ENCODE measurements around the gene RPS6KA6. TPM values are rescaled to one million over a fixed set of nuclear protein-coding genes. Genes with fewer than 3 reads are reported as not detected.
"Not testable (repeated sequence)": the region's sequence is repeated elsewhere in the genome, so short reads cannot be mapped to it uniquely, and the experiment has no call there.

Gene RPS6KA6
- total RNA-seq, 1 donor from 2014 or later = 0.51 TPM

GRCh38 chrX:84108584-84108983 is 79.4 kb downstream of the RPS6KA6 start:
- H3K36me3 Mint-ChIP-seq (ENCODE audit: low read depth) = no peaks in the 10 kb centered on the region
- no peak for DNase-seq
- H3K4me1 Mint-ChIP-seq = no peaks in the 10 kb centered on the region
- POLR2A ChIA-PET = no interaction called here
- no peak for ATAC-seq (ENCODE audit: low read depth)
- no peak for TF ChIP-seq CTCF (IDR thresholded peaks at IDR 0.05)
- H3K27me3 Mint-ChIP-seq = no peaks in the 10 kb centered on the region
- no peak overlapping the region for H3K4me3 Mint-ChIP-seq
- H3K9me3 Mint-ChIP-seq = no peaks in the 10 kb centered on the region
- no peak overlapping the region for H3K27ac Mint-ChIP-seq
- CTCF ChIA-PET = no interaction called here
- intact Hi-C loops (cut with micrococcal nuclease) = no loop called here

- ChIA-PET POLR2A (no interaction called here), CTCF (no interaction called here)
- DNase-seq = no peak
- H3K9me3 Mint-ChIP-seq = no peaks in the 10 kb centered on the region
- intact Hi-C loops (cut with micrococcal nuclease) = no loop called here
- no peaks in the 10 kb centered on the region for H3K36me3 Mint-ChIP-seq (ENCODE audit: low read depth)
- no peak overlapping the region for H3K4me3 Mint-ChIP-seq
- no peak for TF ChIP-seq CTCF (IDR thresholded peaks at IDR 0.05)
- no peaks in the 10 kb centered on the region for H3K4me1 Mint-ChIP-seq
- no peaks in the 10 kb centered on the region for H3K27me3 Mint-ChIP-seq
- no peak overlapping the region for H3K27ac Mint-ChIP-seq
- no peak for ATAC-seq (ENCODE audit: low read depth)
These were observed 88.9 kb downstream of the RPS6KA6 start for GRCh38 chrX:84099120-84099519.

- intact Hi-C loops (cut with micrococcal nuclease); H3K27me3 Mint-ChIP-seq; H3K27ac Mint-ChIP-seq; H3K4me1 Mint-ChIP-seq; H3K4me3 Mint-ChIP-seq; POLR2A ChIA-PET; DNase-seq; CTCF ChIA-PET; H3K9me3 Mint-ChIP-seq; H3K36me3 Mint-ChIP-seq (ENCODE audit: low read depth); ATAC-seq (ENCODE audit: low read depth): not testable (repeated sequence)
These were observed 108.4 kb downstream of the RPS6KA6 start for GRCh38 chrX:84079479-84080197.

GRCh38 chrX:84078991-84079390 is 109.0 kb downstream of the RPS6KA6 start:
- no peak for TF ChIP-seq CTCF (IDR thresholded peaks at IDR 0.05)
- ATAC-seq (ENCODE audit: low read depth) (no peak), DNase-seq (no peak)
- ChIA-PET POLR2A (no interaction called here), CTCF (interaction anchor here (1.3 kb wide), 1 partner anchor 32 kb away, joined by 4 read pairs; no protein-coding TSS in a partner anchor)
- Mint-ChIP-seq H3K4me3 (no peak overlapping the region), H3K4me1 (no peaks in the 10 kb centered on the region), H3K27me3 (no peaks in the 10 kb centered on the region), H3K36me3 (ENCODE audit: low read depth) (no peaks in the 10 kb centered on the region), H3K27ac (no peak overlapping the region), H3K9me3 (peaks cover 3% of the 10 kb centered on the region)
- intact Hi-C loops (cut with micrococcal nuclease) = no loop called here

- H3K27ac Mint-ChIP-seq = no peak overlapping the region
- ChIA-PET POLR2A (no interaction called here), CTCF (no interaction called here)
- no peak overlapping the region for H3K4me3 Mint-ChIP-seq
- intact Hi-C loops (cut with micrococcal nuclease) = no loop called here
- no peaks in the 10 kb centered on the region for H3K27me3 Mint-ChIP-seq
- H3K36me3 Mint-ChIP-seq (ENCODE audit: low read depth) = no peaks in the 10 kb centered on the region
- no peaks in the 10 kb centered on the region for H3K9me3 Mint-ChIP-seq
- no peak for TF ChIP-seq CTCF (IDR thresholded peaks at IDR 0.05)
- no peak for ATAC-seq (ENCODE audit: low read depth)
- H3K4me1 Mint-ChIP-seq = no peaks in the 10 kb centered on the region
- no peak for DNase-seq
These were observed 123.2 kb downstream of the RPS6KA6 start for GRCh38 chrX:84064814-84065213.

GRCh38 chrX:84064164-84064563 is 123.8 kb downstream of the RPS6KA6 start:
- ChIA-PET POLR2A (no interaction called here), CTCF (no interaction called here)
- Mint-ChIP-seq H3K27ac (no peak overlapping the region), H3K27me3 (no peaks in the 10 kb centered on the region), H3K4me3 (no peak overlapping the region), H3K4me1 (no peaks in the 10 kb centered on the region), H3K9me3 (no peaks in the 10 kb centered on the region), H3K36me3 (ENCODE audit: low read depth) (no peaks in the 10 kb centered on the region)
- no peak for TF ChIP-seq CTCF (IDR thresholded peaks at IDR 0.05)
- no peak for DNase-seq
- intact Hi-C loops (cut with micrococcal nuclease) = no loop called here
- ATAC-seq (ENCODE audit: low read depth) = no peak

Measured in activated B cell treated with CpG ODN at 0.5 μM for 24 hours (primary cell).